NCI-H2171 treated with DMSO at 0.1 percent for 48 hours (cell line): ENCODE results near the gene DMAC1.

ENCODE experiments used
- DNase-seq: peaks from one replicate; lab custom pipeline; 2025; lab: John Stamatoyannopoulos, UW

The DMAC1 gene

DNA sequence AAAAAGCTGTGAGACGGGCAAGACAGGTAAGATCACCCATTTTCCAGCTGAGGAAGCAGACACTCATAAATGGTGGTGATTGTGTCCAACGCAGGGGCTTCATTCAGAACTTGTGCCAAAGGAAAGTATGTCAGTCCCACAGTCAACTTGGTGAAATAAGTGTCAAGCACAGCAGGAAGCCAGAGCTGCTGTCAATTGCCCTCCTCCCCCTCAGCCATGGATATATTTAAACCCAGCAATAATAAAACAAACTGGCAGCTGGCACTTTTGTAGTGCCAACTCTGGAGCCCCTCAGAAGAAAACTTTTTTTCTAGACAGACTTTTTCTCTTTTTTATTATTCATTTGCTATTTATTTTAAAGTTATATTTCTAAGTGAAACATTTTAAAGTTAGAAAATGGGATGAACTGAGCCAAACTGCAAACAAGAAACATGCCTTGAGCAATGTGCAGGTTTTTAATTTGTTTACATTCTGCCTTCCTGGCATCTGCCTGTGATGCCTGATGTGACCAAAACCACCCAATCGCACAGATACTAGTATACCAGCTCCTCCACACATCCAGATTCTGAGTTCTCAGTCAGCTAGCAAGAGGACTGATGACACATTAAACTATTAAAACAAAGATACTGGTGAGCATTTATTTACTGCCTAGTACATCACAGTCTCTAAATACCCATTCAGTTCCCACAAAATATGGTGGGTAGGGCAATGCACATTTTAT is 17.0 kb downstream of the DMAC1 start:
- peak; percentile 52 for DNase-seq

DNA sequence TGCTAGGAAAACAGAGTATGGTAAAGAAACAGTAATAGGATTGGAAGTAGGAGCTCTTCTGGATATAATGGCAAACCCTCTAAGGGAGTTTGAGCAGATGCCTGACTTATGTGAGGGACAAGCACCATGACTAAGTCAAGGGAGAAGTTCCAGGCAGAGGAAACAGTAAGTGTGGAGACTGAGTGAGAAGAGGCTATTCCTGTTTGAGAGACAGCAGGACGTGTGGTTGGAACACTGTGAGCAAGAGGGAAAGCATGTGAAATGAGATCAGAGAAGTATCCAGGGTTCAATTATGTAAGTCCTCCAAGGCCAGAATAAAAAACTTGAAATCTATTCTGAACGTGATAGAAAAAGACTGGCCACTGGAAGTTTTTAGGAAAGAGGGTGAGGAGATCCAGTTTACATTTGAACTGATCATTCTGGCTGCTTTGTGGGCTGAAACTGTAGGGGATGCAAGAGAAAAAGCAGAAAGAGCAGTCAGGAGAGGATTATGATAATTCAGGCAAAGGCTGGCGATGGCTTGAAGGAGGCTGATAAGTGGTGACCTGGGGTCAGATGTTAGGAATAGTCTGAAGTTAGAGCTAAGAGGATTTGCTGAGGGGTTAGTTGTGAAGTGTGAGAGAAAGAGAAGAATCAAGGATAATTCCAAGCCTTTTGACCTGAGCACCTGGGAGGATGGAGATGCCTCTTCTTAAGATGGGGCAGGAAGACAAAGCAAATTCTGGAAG is 19.2 kb downstream of the DMAC1 start:
- DNase-seq: no peak

DNA sequence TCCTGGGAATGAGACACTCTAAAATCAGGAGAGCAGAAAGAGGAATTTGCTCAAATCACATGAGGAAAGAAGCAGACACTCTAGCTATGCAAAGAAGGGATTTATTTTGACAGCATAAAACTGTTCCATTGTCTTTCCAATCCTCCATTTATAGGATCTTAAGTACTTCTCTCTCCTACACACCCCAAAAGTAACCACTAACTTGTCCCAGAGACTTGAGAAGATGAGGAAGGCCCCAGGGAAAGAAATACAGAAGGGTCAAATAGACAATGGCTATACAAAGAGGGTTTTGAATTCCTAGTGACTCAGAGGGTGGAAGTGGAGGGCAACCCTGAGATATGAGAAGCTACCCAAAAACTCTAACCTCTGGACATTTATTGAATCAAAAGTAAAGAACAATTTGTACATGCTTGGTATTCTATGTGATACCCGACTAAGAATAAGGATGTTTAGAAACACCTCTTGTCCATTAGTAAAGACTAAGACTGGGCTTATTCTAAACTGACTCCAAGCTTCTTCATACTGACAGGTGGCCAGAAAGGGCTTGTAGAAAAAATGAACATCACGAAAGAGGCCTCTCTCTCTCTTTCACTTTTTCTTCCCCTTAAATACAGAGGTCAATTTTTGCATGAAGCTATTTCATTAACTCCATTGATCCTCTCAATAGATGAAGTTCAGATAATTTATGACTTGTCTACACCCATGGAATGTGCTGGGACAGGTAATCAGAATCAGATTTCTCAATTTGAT is 20.6 kb downstream of the DMAC1 start:
- no peak for DNase-seq

DNA sequence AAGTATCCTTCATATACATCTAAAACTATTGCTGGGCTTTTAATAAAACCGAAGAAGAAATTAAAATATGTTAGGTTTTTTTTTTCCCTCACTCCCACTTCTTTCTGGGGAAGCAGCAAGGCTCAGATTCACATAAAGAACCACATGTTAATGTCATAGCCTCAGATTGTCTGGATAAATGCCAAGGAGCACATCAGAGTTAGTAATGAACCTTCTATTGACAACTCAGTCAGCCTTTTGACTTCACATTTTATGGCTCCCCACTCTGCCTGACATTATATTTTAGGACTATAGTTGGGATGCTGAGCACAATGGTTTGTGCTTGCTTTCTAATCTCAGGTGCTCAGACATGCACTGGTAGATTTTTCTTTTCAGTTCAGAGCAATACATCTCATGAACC is 21.8 kb downstream of the DMAC1 start:
- peak; percentile 58 for DNase-seq

DNA sequence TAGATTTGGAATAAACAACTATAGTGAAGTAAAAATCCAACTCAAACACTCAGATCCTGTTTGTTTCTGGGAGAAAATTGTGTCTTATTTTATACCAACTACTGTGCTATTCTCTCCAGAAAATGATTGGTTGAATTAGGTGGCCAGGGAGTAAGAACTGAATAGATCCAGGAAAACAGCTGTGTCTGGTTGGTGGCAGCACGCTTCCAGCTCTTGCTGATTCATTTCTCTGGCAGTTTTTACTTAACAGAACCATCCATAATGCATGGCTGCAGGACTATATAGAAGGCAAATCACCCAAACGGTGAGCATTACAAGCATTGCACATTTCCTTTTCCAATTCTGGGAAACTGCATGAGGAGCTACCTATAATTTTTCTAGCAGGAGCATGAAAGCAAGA is 29.5 kb downstream of the DMAC1 start:
- no peak for DNase-seq

DNA sequence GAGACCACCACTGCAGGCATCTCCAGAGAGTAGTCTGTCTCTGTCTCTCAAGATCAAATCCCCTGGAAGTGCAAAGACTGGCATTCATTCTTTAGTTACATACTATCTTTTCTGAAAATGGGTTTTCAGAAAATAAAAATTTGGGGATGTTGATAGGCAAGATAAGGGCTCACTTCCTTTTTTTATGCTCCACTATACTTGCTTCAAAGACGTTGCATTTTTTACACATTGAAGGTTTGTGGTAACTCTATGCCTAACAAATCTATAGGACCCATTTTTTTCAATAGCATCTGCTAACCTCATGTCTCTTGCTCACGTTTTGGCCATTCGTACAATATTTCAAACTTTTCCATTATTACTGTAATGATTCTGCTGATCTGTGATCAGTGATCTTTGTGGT is 37.0 kb downstream of the DMAC1 start:
- DNase-seq: no peak

DNA sequence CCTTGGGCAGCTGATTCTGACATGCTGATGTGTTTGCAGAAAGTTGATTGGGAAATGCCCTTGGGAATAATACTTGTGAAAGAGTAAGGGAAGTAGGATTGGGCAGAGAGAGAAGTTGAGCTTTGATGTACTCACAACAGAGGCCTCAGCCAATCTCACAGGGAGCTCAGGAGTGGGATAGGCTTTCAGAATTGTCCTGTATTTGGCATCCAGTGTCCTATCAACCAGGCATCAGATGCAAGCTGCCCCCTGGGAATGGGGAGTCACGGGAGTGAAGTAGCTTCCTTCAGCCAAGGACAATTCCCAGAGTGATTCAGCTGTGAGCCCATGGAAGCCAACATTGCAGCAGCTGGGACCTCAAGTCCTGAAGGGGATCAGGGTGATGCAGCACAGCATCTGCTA is 39.6 kb downstream of the DMAC1 start:
- peak; percentile 32 for DNase-seq

DNA sequence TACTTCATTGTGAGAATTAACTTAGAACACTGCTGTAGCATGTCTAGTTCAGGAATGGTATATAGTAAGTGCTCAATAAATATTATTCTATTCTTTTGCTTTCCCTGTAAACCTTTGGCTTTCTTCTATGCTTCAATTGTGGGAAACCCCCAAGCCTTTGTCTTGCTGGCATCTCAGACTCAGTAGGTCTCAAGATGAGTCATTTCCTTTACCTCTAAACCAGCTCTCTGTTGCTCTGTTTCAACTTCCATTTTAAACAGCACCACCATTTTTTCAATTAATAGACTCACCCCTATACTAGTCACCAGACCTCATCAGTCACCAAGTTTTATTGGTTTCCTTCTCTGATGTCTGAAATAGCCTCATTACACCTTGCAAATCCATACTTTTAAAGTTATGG is 43.5 kb downstream of the DMAC1 start:
- no peak for DNase-seq

DNA sequence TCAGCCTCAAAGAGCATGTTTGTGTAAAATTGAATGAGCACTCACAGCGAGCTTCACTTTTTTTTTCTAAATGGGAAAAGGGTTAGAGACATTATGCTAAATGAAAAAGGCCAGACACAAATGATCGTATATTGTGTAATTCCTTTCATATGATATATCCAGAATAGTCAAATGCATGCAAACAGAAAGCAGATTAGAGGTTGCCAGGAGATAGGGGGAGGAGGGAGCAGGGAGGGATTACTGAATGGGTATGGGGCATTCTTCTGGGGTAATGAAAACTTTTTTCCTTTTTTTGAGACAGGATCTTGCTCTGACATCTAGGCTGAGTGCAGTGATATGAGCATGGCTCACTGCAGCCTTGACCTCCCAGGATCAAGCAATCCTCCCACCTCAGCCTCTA is 47.1 kb downstream of the DMAC1 start:
- no peak for DNase-seq
